NCI-H345 treated with DMSO at 0.1 percent for 48 hours (cell line): ENCODE results near the gene PAPSS1.
"Not testable (repeated sequence)": the region's sequence is repeated elsewhere in the genome, so short reads cannot be mapped to it uniquely, and the experiment has no call there.

Experiments
- DNase-seq: peaks from one replicate; lab custom pipeline; 2025; ENCODE audit not compliant: unreplicated experiment; lab: John Stamatoyannopoulos, UW

PAPSS1 gene

DNA sequence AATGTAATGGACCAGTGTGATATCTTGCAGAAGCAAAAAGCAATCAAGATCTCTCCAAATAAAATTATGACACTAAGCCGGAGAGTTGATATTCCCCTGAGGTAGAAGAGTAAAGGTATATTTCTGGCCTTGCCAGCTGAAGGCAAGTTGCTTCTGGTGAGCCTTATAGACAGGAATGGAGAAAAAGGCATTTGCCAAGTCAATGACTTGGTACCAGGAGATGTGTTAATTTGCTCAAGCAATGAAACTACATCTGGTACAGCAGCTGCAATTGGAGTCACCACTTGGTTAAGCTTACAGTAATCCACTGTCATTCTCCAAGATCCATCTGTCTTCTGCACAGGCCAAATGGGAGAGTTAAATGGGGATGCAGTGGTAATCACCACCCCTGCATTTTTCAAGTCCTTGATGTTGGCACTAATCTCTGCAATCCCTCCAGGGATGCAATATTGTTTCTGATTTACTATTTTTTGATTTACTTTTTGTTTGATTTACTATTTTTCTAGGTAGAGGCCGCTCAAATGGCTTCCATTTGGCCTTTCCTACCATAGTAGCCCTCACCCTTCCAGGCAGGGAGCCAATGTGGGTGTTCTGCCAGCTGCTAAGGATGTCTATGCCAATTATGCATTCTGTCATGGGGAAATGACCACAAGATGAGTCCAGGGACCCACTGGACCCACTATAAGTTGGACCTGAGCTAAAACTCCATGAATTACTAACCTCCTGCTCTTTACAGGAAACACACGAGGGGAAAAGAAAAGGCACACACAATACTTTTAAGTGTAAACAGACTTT, 6.3 kb upstream of the PAPSS1 start:
- not testable (repeated sequence) for DNase-seq

DNA sequence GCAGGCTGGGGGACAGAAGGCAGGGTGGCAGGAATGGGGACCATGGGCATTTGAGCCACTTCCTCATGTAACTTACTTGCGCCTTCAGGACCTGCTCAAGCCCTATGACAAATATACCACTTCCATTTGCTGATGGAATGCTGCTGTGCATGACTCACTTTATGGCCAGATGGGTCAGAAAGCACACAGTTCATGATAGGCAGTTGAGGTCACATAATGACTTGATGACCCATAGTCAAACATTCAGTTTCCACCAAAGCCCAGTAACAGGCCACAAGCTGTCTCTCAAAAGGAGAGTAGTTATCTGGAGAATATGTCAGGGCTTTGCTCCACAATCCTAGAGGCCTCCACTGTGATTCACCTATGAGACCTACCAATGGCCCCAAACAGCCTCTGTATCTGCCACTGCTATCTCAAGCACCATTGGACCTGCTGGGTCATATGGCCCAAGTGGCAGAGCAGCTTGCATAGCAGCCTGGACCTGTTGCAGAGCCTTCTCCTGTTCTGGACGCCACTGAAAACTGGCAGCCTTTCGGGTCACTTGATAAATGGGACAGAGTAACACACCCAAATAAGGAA, 5.3 kb upstream of the PAPSS1 start:
- DNase-seq: no peak

DNA sequence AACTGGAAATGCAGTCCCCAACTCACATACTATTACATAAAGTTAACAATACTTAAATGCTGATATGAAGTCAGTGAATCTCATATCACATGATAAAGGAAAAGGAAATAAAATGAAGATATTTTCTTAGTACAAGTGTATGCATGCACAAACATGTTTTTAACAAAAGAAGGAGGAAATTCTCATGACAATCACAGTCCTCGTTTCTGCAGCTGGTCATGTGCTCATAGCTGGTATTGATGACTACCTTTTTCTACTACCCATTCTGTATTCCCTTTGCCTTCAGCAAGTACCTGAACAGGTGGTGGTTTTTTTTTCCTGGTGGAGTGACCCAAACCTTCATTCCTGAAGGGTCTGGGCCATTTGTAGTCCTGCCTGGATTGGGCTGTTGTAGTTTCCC, 3.3 kb upstream of the PAPSS1 start:
- not testable (repeated sequence) for DNase-seq

DNA sequence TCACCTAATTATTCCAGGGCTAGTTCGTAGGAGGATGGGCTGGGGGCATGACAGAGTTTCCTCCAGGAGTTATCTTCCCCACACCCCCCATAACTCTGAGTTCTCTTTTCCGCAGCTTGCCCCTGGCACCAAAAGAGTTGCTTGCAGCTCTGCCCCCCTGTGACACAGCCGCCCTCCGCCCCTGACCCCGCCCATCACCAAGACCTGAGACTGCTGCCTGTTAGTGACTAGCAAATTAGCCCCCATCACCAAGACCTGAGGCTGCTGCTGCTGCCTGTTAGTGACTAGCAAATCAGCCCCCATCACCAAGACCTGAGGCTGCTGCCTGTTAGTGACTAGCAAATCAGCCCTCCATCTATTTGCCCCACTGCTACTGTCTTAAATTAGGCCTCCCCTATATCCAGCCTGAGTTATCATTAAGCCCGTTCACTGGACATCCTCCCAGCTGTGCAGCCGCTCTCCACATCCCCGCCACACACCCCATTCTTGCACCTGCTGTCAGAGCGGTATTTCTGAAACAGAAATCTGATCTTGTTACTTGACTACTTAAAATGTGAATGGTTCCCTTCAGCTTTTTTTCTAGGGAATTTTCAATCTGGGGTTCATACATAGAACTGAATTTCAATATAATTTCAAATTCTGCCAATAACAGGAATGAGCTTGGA, 1.5 kb upstream of the PAPSS1 start:
- peak; percentile 30 for DNase-seq

DNA sequence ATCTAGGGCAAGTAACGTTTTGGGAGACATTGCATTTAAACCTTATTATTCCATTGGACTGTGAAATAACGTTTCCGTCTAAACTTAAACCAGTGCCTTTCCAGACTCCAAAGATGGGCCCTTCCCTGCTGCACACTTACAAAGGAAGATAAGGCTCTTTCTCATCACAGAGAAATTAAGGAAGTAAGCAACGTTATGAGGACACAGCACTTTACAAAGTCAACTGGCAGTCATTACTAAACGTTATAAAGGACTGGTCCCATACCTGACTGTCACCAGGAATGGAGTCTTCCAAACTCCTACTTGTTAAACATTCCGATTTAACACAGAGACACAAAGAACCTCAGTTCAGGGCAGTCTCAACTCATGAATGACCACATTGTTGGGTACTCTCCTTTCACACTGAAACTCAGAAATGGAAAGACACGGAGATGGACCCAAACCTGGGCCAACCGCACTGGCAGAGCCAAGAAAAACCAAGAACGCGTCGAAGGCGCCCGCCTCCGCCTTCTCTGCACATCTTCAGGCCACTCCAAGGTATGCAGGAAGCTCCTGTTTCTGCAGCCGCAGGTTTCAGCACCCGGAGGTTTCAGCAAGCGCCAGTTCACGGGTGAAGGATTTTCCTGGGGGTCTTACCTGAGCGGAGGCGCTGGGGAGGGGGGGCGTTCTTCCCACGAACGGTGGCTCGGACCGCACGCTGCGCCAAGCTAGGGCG, 670 bp downstream of the PAPSS1 start:
- no peak for DNase-seq

DNA sequence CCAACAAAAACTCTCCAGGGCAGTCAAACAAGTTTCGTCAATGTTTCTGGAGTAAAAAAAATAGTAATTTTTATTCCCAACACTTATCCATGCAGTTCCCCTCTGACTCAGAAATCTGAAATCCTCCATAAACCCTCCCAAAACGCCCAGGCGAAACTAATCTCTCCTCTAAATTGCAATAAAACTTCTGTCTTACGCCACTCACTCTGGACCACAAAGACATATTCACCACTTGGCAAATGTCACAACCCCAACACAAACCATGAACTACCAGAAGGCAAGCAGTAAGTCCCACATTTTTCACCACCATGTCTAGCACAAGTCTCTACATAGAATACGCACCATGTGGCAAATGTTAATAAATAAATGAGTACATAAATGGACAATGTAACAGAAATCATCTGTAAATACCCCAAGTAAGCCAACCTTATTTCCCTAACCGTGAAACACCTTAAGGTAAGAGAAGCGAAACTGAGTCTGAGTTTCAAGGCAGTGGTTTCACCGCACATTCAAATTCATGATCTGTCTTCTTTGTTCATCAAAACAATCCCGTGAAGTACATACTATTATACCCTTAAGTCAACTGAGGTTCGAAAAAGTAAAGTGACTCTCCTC, 1.6 kb downstream of the PAPSS1 start:
- no peak for DNase-seq

DNA sequence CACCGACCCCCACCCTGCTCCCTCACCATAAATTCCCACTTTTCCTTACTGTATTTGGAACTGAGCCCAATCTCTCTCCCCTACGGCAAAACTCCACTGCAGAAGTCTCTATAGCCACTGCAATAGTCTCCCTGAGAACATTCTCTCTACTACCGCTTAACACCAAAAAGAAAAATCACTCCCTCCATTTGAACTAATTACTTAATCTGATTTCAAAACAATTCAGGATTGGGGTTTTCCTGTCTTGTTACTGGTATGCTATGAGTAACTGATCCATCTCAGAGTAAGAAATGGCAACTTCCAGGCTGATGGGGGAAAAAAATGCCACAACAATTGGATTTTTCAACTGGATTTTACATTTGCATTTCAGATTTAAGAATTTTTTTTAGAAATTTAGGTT, 5.8 kb downstream of the PAPSS1 start:
- DNase-seq: no peak

DNA sequence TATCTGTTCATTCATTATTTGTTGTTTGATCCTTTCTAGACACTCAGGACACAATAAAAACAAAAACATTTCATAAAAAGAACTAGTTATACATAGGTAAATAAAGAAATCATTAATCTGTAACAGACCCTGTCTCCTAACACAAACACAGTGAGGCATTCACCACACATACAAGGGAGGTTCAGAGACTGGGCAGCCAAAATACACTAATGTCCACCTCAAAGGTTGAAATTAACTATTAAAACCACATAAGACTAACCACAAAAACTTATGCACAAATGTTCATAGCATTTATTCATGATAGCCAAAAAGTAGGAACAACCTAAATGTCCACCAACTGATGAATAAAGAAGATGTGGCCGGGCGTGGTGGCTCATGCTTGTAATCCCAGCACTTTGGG, 7.8 kb downstream of the PAPSS1 start:
- no peak for DNase-seq

DNA sequence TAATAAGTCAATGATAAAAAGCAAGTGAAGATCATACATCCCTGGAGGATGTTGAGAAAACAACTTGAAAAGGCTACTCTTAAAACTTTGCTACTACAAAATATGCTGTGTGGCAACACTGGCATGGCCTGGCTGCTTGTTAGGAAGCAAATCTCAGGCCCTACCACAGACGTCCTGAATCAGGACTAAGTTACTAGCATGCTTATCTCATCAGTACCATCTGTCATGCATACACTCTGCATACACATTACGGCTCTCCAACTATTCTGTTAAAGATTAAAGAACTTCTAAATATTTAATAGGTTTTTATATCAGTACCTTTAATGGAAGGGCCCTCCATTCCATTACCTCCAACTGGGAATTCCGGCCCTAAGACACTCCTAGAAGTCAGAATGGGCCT, 8.2 kb downstream of the PAPSS1 start:
- DNase-seq: no peak

DNA sequence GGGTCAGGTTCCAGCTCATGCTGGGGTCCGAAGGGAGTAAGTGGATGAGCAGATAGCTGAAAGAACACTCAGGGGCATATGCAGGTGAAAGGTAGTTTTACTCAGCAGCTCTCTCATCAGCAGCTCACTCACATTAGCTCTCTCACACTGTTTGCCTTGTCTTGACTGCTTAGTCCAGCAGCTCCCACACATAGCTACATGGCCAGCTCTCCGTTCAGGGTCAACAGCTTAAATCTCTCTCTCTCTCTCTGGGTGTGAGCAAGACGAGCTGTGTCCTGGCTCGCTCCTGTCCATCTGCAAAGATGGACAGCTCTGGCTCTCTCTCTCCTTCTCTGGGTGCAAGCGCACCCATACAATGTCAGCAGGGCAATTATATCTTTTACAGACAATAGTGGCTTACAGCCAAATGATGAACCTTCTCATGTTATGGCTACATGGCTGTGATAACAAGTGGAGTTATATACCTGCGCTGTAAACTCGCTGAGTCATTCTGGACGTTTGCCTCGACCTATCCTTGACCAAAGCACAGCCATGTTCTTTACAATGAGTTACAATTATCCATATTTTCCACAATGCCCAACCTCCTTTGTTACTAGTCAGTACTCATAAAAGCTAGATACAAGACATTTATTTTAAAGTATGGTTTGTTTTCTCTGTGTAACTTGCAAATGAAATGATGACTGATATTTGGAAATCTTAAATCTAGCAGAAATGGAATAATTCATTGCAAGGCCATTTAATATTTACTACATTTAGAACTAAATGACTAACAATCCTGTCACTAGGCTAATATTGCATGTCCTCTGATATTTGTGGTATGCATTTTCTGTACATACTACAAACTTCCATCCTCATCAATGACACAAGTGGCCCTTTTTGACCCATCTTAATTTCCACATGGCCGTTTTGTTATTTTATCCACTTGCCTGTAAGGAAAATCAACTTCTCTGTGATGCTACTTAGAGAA, 9.3 kb downstream of the PAPSS1 start:
- no peak for DNase-seq

DNA sequence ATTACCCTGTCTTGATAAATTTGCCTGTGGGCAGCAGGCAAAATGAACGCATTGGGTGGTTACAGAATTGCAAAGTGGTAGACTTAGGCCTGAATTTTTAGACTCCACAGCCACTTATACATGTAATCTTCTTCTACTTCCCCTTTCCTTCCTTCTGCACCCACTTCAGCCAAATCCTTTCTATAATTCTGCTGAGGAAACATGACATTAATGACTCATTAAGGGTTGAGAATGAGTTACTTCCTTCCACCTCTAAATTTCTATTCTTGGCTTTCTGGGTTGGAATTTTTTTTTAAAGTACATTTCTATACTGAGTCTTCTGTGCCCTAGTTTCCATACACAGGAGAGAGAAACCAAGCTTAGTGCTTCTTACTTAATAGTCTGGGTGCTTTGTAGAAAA, 10.1 kb downstream of the PAPSS1 start:
- no peak for DNase-seq

DNA sequence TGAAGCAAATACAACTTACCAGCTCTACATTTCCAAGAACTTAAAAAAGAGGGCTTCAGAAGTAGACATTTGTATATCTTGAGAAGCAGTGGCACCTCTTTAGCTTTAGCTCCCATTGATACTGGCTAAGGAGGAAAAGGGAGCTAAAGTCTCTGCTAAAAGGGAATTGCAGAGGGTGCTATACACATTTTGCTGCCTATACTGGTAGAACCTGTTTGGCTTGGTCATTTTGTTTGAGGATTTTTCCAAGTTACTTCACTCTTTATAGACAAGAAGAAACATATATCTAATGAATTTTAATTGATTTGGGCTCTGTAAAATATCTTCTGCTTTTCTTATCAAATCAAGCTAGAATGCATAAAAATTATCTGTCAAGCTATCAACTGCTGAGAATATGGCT, 11.8 kb downstream of the PAPSS1 start:
- no peak for DNase-seq

DNA sequence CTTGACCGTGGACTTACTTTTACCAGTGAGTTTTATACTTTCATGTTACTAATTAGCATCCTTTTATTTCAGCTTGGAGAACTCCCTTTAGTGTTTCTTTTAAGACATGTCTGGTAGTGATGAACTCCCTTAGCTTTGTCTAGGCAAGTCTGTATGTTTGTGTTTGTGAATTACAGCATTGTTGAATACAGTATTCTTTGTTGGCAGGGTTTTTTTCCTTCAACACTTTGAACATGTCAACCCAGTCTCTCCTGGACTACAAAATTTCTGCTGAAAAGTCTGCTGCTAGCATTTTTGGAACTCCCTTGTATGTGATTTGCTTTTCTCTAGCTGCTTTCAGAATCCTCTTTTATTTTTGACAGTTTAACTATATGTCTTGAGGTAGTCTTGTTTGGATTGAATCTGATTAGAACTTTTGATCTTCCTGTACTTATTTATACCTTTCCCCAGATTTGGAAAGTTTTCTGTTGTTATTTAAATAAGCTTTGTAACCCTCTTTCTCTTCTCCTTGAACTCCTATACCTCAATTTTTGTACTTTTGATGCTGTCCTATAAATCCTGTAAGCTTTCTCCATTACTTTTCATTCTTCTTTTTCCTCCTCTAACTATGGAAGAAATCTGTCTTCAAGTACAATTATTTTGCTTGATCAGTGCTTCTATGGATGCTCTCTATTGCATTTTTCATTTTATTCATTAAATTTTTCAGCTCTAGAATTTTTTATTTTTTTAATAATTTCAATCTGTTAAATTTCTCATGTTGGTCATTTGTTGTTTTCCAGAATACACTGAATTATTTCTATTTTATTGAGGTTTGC, 14.1 kb downstream of the PAPSS1 start:
- no peak for DNase-seq

DNA sequence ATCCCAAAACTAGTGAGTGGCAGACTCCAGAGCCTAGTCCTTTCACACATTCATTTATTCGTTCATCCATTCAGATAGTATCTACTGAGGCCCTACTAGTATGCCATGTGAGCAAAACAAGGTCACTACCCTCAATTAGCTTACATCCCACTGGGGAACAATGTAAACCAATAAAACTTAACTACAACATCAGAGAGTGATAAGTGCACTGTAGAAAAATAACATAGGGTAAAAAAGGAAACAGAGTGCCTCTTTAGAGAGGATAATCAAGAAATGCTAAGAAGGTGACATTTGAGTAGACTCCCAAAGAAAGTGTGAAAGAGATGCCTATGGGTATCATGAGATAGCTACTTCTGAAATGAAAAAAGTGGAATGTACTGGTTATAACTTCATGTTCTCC, 18.5 kb downstream of the PAPSS1 start:
- no peak for DNase-seq

DNA sequence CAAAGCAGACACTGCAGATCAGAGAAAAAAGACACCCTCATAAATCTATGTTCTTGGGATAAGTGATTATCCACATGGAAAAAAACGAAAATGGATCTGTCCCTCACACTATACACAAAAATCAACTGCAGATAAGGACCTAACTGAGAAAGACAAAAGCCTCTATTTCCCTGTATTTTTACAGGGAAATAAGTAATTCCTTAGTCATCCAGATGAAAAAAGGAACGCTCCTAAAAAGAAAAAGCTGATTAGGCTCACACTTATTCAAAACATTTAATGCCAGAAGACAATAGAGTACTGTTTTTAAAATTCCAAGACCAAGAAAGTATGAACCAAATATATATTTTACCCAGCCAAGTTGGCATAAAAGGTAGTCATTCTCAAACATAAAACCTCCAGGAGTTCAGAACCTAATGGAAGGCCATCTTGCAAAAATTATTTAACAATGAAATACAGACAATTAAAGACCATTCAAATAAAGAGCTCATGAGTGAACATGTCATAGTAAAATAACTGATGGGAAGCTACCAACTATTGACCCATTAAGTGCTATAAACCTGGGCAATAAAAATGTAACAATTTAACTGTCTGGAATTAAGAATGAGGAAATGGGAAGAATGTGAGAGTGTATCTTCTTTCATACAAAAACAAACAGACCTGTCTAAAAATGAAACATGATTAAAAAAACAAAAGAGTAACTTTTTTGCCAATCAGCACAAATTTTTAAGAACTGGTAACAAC, 20.4 kb downstream of the PAPSS1 start:
- DNase-seq: no peak

DNA sequence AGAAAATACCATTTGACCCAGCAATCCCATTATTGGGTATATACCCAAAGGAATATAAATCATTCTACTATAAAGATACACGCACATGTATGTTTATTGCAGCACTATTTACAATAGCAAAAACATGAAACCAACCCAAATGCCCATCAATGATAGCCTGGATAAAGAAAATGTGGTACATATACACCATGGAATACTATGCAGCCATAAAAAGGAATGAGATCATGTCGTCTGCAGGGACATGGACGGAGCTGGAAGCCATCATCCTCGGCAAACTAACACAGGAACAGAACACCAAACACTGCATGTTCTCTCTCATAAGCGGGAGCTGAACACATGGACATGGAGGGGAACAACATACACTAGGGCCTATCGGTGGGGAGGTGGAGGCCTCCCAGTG, 23.8 kb downstream of the PAPSS1 start:
- not testable (repeated sequence) for DNase-seq

DNA sequence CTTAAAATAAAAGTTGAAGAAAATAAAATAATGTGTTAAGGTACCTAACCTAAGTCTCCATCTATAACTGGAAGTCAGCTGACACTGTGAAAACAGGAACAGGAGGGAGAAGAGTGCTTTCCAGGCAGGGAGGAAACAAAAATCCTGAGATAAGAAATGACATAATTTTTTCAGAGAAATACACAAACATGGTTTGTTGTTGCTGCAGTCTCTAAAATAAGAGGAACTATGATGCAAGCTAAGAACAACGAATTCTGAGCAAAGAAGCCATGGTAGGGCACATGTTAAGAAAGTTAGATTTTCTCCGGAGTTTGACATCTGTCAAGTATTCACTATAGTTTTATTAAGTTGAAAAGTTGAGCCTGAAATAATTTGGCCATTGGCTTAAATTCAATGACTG, 26.9 kb downstream of the PAPSS1 start:
- DNase-seq: no peak

DNA sequence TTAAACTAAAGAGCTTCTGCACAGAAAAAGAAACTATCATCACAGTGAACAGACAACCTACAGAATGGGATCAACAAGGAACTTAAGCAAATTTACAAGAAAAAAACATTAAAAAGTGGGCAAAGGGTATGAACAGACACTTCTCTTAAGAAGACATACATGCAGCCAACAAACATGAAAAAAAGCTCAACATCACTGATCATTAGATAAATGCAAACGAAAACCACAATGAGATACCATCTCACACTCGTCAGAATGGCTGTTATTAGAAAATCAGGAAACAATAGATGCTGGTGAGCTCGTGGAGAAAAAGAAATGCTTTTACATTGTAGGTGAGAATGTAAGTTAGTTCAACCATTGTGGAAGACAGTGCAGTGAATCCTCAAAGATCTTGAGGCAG, 27.8 kb downstream of the PAPSS1 start:
- DNase-seq: no peak

DNA sequence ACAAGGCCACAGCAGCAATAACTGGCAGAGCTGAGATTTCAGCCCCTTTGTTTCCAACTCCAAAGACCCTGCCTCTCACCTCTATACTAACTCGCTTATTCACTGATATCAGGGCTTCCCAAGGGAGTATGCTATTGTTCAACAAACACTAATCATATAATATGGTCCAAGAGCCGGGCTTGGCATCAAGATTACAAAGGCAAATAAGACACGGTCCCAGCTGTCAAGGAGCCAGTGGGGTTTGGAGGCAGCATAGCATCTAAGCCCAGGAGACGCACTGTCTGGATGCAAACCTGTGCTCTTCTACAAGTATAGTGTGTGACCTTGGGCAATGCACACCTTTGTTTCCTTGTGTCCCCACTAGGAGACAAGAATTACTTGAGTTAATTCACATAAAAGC, 28.7 kb downstream of the PAPSS1 start:
- DNase-seq: no peak
